ENCODE results near the gene AGPAT3. TPM values are rescaled to one million over a fixed set of nuclear protein-coding genes. Genes with fewer than 3 reads are reported as not detected.
"Not testable (repeated sequence)": the region's sequence is repeated elsewhere in the genome, so short reads cannot be mapped to it uniquely, and the experiment has no call there.

Gene AGPAT3
- 9.2 and 11.4 TPM in 2 replicates for total RNA-seq (2014; rRNA removed; shearing (Covaris generic))

GRCh38 chr21:43864962-43865539 is at the start of gene AGPAT3:
Gene AGPAT3 (plus strand): TSS chr21:43865223. CDS start chr21:43959682, 94,459 bp downstream.
- H3K27me3 ChIP-seq (ENCODE audit: control insufficient read depth, insufficient read depth, low read length), result peaks cover 11% of the 10 kb centered on the region
- peak; percentile 89 for DNase-seq
- peak within 1 kb of the TSS; percentile 57 for H3K4me3 ChIP-seq (ENCODE audit: insufficient read depth, low read depth, low read length)
- H3K36me3 ChIP-seq (replicated peaks; ENCODE audit: control insufficient read depth, insufficient read depth, low read length), result no peaks in the 10 kb centered on the region

- H3K4me3 ChIP-seq (ENCODE audit: insufficient read depth, low read depth, low read length), result no peak overlapping the region
- H3K36me3 ChIP-seq (replicated peaks; ENCODE audit: control insufficient read depth, insufficient read depth, low read length), result no peaks in the 10 kb centered on the region
- DNase-seq, result no peak
- no peaks in the 10 kb centered on the region for H3K27me3 ChIP-seq (ENCODE audit: control insufficient read depth, insufficient read depth, low read length)
Observed at GRCh38 chr21:43815991-43816390, 49.0 kb upstream of the AGPAT3 start.

GRCh38 chr21:43816611-43817071 is 48.4 kb upstream of the AGPAT3 start:
- no peaks in the 10 kb centered on the region for H3K36me3 ChIP-seq (replicated peaks; ENCODE audit: control insufficient read depth, insufficient read depth, low read length)
- DNase-seq, result peak; percentile 87
- no peaks in the 10 kb centered on the region for H3K27me3 ChIP-seq (ENCODE audit: control insufficient read depth, insufficient read depth, low read length)
- H3K4me3 ChIP-seq (ENCODE audit: insufficient read depth, low read depth, low read length), result no peak overlapping the region

- H3K27me3 ChIP-seq (ENCODE audit: control insufficient read depth, insufficient read depth, low read length), result no peaks in the 10 kb centered on the region
- no peak overlapping the region for H3K4me3 ChIP-seq (ENCODE audit: insufficient read depth, low read depth, low read length)
- DNase-seq, result peak; percentile 42
- H3K36me3 ChIP-seq (replicated peaks; ENCODE audit: control insufficient read depth, insufficient read depth, low read length), result no peaks in the 10 kb centered on the region
Observed at GRCh38 chr21:43817157-43818086, 47.6 kb upstream of the AGPAT3 start.

GRCh38 chr21:43818685-43819084 is 46.3 kb upstream of the AGPAT3 start:
- peak; percentile 57 for DNase-seq
- H3K4me3 ChIP-seq (ENCODE audit: insufficient read depth, low read depth, low read length), result no peak overlapping the region
- H3K27me3 ChIP-seq (ENCODE audit: control insufficient read depth, insufficient read depth, low read length), result no peaks in the 10 kb centered on the region
- H3K36me3 ChIP-seq (replicated peaks; ENCODE audit: control insufficient read depth, insufficient read depth, low read length), result no peaks in the 10 kb centered on the region

GRCh38 chr21:43819511-43820405 is 45.3 kb upstream of the AGPAT3 start:
- Histone ChIP-seq H3K36me3 (replicated peaks; ENCODE audit: control insufficient read depth, insufficient read depth, low read length) (no peaks in the 10 kb centered on the region), H3K4me3 (ENCODE audit: insufficient read depth, low read depth, low read length) (no peak overlapping the region), H3K27me3 (ENCODE audit: control insufficient read depth, insufficient read depth, low read length) (no peaks in the 10 kb centered on the region)
- peak; percentile 57 for DNase-seq

GRCh38 chr21:43820466-43820865 is 44.6 kb upstream of the AGPAT3 start:
- peak; percentile 15 for DNase-seq
- no peak overlapping the region for H3K4me3 ChIP-seq (ENCODE audit: insufficient read depth, low read depth, low read length)
- H3K36me3 ChIP-seq (replicated peaks; ENCODE audit: control insufficient read depth, insufficient read depth, low read length), result no peaks in the 10 kb centered on the region
- H3K27me3 ChIP-seq (ENCODE audit: control insufficient read depth, insufficient read depth, low read length), result no peaks in the 10 kb centered on the region

GRCh38 chr21:43822166-43822565 is 42.9 kb upstream of the AGPAT3 start:
- not testable (repeated sequence) for H3K36me3 ChIP-seq (replicated peaks; ENCODE audit: control insufficient read depth, insufficient read depth, low read length); DNase-seq; H3K4me3 ChIP-seq (ENCODE audit: insufficient read depth, low read depth, low read length); H3K27me3 ChIP-seq (ENCODE audit: control insufficient read depth, insufficient read depth, low read length)

- H3K27me3 ChIP-seq (ENCODE audit: control insufficient read depth, insufficient read depth, low read length); DNase-seq; H3K36me3 ChIP-seq (replicated peaks; ENCODE audit: control insufficient read depth, insufficient read depth, low read length); H3K4me3 ChIP-seq (ENCODE audit: insufficient read depth, low read depth, low read length): not testable (repeated sequence)
Observed at GRCh38 chr21:43822741-43823140, 42.3 kb upstream of the AGPAT3 start.

- Histone ChIP-seq H3K36me3 (replicated peaks; ENCODE audit: control insufficient read depth, insufficient read depth, low read length) (no peaks in the 10 kb centered on the region), H3K27me3 (ENCODE audit: control insufficient read depth, insufficient read depth, low read length) (no peaks in the 10 kb centered on the region), H3K4me3 (ENCODE audit: insufficient read depth, low read depth, low read length) (no peak overlapping the region)
- DNase-seq, result peak; percentile 43
Observed at GRCh38 chr21:43824333-43825241, 40.4 kb upstream of the AGPAT3 start.

- H3K4me3 ChIP-seq (ENCODE audit: insufficient read depth, low read depth, low read length), result no peak overlapping the region
- H3K36me3 ChIP-seq (replicated peaks; ENCODE audit: control insufficient read depth, insufficient read depth, low read length), result no peaks in the 10 kb centered on the region
- H3K27me3 ChIP-seq (ENCODE audit: control insufficient read depth, insufficient read depth, low read length), result no peaks in the 10 kb centered on the region
- DNase-seq, result peak; percentile 47
Observed at GRCh38 chr21:43825242-43825935, 39.6 kb upstream of the AGPAT3 start.

GRCh38 chr21:43825936-43826622 is 38.9 kb upstream of the AGPAT3 start:
- no peaks in the 10 kb centered on the region for H3K36me3 ChIP-seq (replicated peaks; ENCODE audit: control insufficient read depth, insufficient read depth, low read length)
- H3K4me3 ChIP-seq (ENCODE audit: insufficient read depth, low read depth, low read length), result no peak overlapping the region
- DNase-seq, result peak; percentile 79
- no peaks in the 10 kb centered on the region for H3K27me3 ChIP-seq (ENCODE audit: control insufficient read depth, insufficient read depth, low read length)

GRCh38 chr21:43826623-43826974 is 38.4 kb upstream of the AGPAT3 start:
- no peak for DNase-seq
- H3K4me3 ChIP-seq (ENCODE audit: insufficient read depth, low read depth, low read length), result no peak overlapping the region
- no peaks in the 10 kb centered on the region for H3K27me3 ChIP-seq (ENCODE audit: control insufficient read depth, insufficient read depth, low read length)
- H3K36me3 ChIP-seq (replicated peaks; ENCODE audit: control insufficient read depth, insufficient read depth, low read length), result no peaks in the 10 kb centered on the region

Data from H7 (cell line).